ENCODE results near the gene ZNF652.

DNA sequence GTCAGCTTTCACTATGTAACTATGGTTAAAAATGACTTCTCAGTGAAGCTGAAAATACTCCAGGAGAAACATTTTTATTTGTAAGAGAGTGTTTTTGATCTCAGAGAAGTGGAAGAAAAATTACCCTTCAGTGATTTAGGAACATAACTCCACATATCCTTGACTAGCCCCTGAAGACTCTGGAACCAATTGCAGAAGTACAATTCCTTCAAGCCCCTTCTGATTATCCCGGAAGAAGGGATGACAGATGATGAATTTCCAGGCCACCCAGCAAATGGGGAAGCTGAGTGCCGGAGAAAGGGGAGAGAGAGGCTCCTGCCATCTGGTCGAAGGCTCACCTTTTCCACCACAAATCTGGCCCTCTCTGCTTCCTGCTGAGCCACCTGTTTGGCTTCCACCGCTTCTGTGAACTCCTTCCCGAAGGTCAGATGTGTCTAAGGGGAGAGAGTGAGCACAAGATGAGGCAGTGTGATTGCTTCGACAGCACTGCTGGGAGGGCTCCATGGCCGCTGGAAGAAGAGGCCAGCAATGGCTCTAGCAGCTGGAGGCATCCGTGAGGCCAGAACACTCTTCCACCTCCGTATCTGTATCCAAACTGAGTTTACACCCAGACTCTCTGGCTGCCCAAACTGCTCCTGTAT is 44.5 kb upstream of the ZNF652 start:
- TF ChIP-seq, protein P1, sequence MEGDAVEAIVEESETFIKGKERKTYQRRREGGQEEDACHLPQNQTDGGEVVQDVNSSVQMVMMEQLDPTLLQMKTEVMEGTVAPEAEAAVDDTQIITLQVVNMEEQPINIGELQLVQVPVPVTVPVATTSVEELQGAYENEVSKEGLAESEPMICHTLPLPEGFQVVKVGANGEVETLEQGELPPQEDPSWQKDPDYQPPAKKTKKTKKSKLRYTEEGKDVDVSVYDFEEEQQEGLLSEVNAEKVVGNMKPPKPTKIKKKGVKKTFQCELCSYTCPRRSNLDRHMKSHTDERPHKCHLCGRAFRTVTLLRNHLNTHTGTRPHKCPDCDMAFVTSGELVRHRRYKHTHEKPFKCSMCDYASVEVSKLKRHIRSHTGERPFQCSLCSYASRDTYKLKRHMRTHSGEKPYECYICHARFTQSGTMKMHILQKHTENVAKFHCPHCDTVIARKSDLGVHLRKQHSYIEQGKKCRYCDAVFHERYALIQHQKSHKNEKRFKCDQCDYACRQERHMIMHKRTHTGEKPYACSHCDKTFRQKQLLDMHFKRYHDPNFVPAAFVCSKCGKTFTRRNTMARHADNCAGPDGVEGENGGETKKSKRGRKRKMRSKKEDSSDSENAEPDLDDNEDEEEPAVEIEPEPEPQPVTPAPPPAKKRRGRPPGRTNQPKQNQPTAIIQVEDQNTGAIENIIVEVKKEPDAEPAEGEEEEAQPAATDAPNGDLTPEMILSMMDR (IDR thresholded peaks at IDR 0.05): no peak
- no peak for TF ChIP-seq POLR2A (IDR thresholded peaks at IDR 0.05)

Data from lower leg skin (tissue), 3 donors.